SK-N-SH (cell line): Measurements from ENCODE around the gene TXN. TPM values are rescaled to one million over a fixed set of nuclear protein-coding genes. Genes with fewer than 3 reads are reported as not detected.
A peak's percentile ranks its signal among the peaks of the same experiment; 100 is the strongest.

Experiments
- CTCF ChIA-PET: fragments of 300-600, 350-600 bp; formaldehyde crosslinking; extraction: SDS; loops from one replicate; lab custom pipeline; 2021; lab: Yijun Ruan, JAX
- POLR2A ChIA-PET: fragments of 350-600 bp; sonication (Branson Sonifier 250); formaldehyde crosslinking; extraction: SDS; loops from one replicate; lab custom pipeline; 2020; ENCODE audit warnings: antibody characterized with exemption, inconsistent platforms; lab: Yijun Ruan, JAX
- DNase-seq: peaks from one replicate; pipeline ENCODE4 v3.0.0; 2012
- H2AFZ ChIP-seq: fragments of 200-600 bp; sonication (generic); 2 replicates; pipeline ENCODE4 v1.8.1; 2016; ENCODE audit warnings: antibody characterized with exemption, mild to moderate bottlenecking, low read depth
- H3F3A ChIP-seq: fragments of 200-600 bp; sonication (generic); replicated peaks from 2 replicates; pipeline ENCODE3; 2016; ENCODE audit warnings: antibody characterized with exemption, mild to moderate bottlenecking; ENCODE audit not compliant: insufficient read depth
- H3K27ac ChIP-seq, 2 experiments: fragments of 200-500 bp in 1 of 2; fragments of 200-600 bp in 1 of 2; sonication (Bioruptor generic) in 1 of 2; sonication (generic), shearing (Covaris generic) in 1 of 2; 2 replicates each; pipeline versions ENCODE4 v1.5.1 to v1.6.1; 2014 to 2016; ENCODE audit warnings: low read depth in 2 of 2, inconsistent platforms in 1 of 2, low read length in 1 of 2, mild to moderate bottlenecking in 1 of 2, mixed read lengths in 1 of 2
- H3K27me3 ChIP-seq: fragments of 200-600 bp; sonication (generic), shearing (Covaris generic); 2 replicates; pipeline ENCODE4 v1.6.1; 2016; ENCODE audit warnings: mixed run types; ENCODE audit not compliant: insufficient read depth
- H3K36me3 ChIP-seq, 2 experiments: fragments of 200-500 bp in 1 of 2; fragments of 200-600 bp in 1 of 2; sonication (Bioruptor generic) in 1 of 2; sonication (generic) in 1 of 2; replicated peaks in 1 of 2; 2 replicates each; pipeline versions ENCODE3 to v1.5.1; 2014 to 2016; ENCODE audit warnings: low read length in 1 of 2, mild to moderate bottlenecking in 1 of 2; ENCODE audit not compliant: insufficient read depth in 2 of 2, control insufficient read depth in 1 of 2
- H3K4me1 ChIP-seq, 2 experiments: fragments of 200-500 bp in 1 of 2; fragments of 200-600 bp in 1 of 2; sonication (Bioruptor generic) in 1 of 2; sonication (generic), shearing (Covaris generic) in 1 of 2; 2 replicates each; pipeline versions ENCODE4 v1.5.1 to v1.6.1; 2014 to 2016; ENCODE audit warnings: low read depth in 1 of 2, low read length in 1 of 2, mixed run types in 1 of 2; ENCODE audit not compliant: insufficient read depth in 2 of 2, control insufficient read depth in 1 of 2
- H3K4me2 ChIP-seq: fragments of 200-600 bp; sonication (generic), shearing (Covaris generic); 2 replicates; pipeline ENCODE4 v1.6.1; 2017; ENCODE audit warnings: mixed run types
- H3K4me3 ChIP-seq, 2 experiments: fragments of 200-500 bp in 1 of 2; fragments of 200-600 bp in 1 of 2; sonication (Bioruptor generic) in 1 of 2; sonication (generic), shearing (Covaris generic) in 1 of 2; 2 replicates each; pipeline versions ENCODE4 v1.5.1 to v1.8.1; 2014 to 2016; ENCODE audit warnings: low read depth in 2 of 2, inconsistent platforms in 1 of 2, low read length in 1 of 2, mild to moderate bottlenecking in 1 of 2, mixed read lengths in 1 of 2, moderate library complexity in 1 of 2
- H3K79me2 ChIP-seq: fragments of 200-600 bp; sonication (generic); 2 replicates; pipeline ENCODE4 v1.8.1; 2017; ENCODE audit warnings: mild to moderate bottlenecking; ENCODE audit not compliant: insufficient read depth
- H3K9ac ChIP-seq: fragments of 200-600 bp; sonication (generic); 2 replicates; pipeline ENCODE4 v1.6.1; 2017; ENCODE audit warnings: mixed run types
- H3K9me2 ChIP-seq: fragments of 200-600 bp; sonication (generic); 2 replicates; pipeline ENCODE4 v1.6.1; 2017; ENCODE audit warnings: mixed run types
- H3K9me3 ChIP-seq: fragments of 200-600 bp; sonication (generic); 2 replicates; pipeline ENCODE4 v1.6.1; 2017; ENCODE audit warnings: mixed run types, mild to moderate bottlenecking, moderate library complexity
- H4K20me1 ChIP-seq: fragments of 200-600 bp; sonication (generic); 2 replicates; pipeline ENCODE4 v1.6.1; 2017; ENCODE audit warnings: mild to moderate bottlenecking, mixed run types; ENCODE audit not compliant: insufficient read depth
- CHD2 ChIP-seq: fragments of 150-350 bp; IDR thresholded peaks from 2 replicates; pipeline ENCODE4 v1.6.1; 2018; ENCODE audit warnings: low read length; ENCODE audit not compliant: partially characterized antibody
- ELF1 ChIP-seq: IDR thresholded peaks from 2 replicates; pipeline ENCODE4 v1.4.0; 2012
- EZH2phosphoT487 ChIP-seq: fragments of 200-600 bp; sonication (generic); IDR thresholded peaks from 2 replicates; pipeline ENCODE4 v1.6.1; 2017; ENCODE audit warnings: low read depth, mixed run types, mild to moderate bottlenecking, antibody characterized with exemption, moderate library complexity, borderline replicate concordance
- FOXJ3 ChIP-seq: sonication (generic); formaldehyde crosslinking; IDR thresholded peaks from 2 replicates; pipeline ENCODE4 v1.5.1; 2020; ENCODE audit warnings: mild to moderate bottlenecking, missing genetic modification reagents
- GABPA ChIP-seq: IDR thresholded peaks from 2 replicates; pipeline ENCODE4 v1.4.0; 2012; ENCODE audit warnings: low read depth, mild to moderate bottlenecking
- GATA2 ChIP-seq: sonication (generic); formaldehyde crosslinking; IDR thresholded peaks from 2 replicates; pipeline ENCODE4 v1.5.0; 2020; ENCODE audit warnings: mild to moderate bottlenecking, missing genetic modification reagents
- JUND ChIP-seq: IDR thresholded peaks from 2 replicates; pipeline ENCODE4 v1.4.0; 2012
- MEF2A ChIP-seq: IDR thresholded peaks from 2 replicates; pipeline ENCODE4 v1.4.0; 2012; ENCODE audit warnings: low read depth, borderline replicate concordance
- RXRA ChIP-seq: IDR thresholded peaks from 2 replicates; pipeline ENCODE4 v1.4.0; 2012; ENCODE audit warnings: low read depth, mild to moderate bottlenecking, borderline replicate concordance
- SIN3A ChIP-seq: IDR thresholded peaks from 2 replicates; pipeline ENCODE4 v1.6.1; 2012; ENCODE audit warnings: low read depth, mild to moderate bottlenecking, low read length, moderate library complexity, borderline replicate concordance
- SMC3 ChIP-seq: IDR thresholded peaks from 2 replicates; pipeline ENCODE4 v1.6.1; 2012; ENCODE audit warnings: low read depth, low read length, improper control_type of control experiment
- TCF12 ChIP-seq: IDR thresholded peaks from 2 replicates; pipeline ENCODE4 v1.4.0; 2012
- YY1 ChIP-seq: IDR thresholded peaks from 2 replicates; pipeline ENCODE4 v1.4.0; 2012; ENCODE audit warnings: low read depth, mild to moderate bottlenecking
- WGBS: methylation state at CpG from one replicate; pipeline ENCODE4 v1.1.6; 2017; ENCODE audit warnings: low lambda C conversion rate; 5-methylcytosine and 5-hydroxymethylcytosine counted together
- polyA plus RNA-seq, 3 experiments: library from polyadenylated mRNA; depleted of rRNA; stranded (reverse); fragments of >200 nt; gene quantifications; 2 replicates each; pipeline ENCODE4 v1.2.3, GENCODE V29; 2012
- TF ChIP-seq, protein P1 (sequence below): IDR thresholded peaks from 2 replicates; pipeline ENCODE4 v1.4.0; 2012; ENCODE audit warnings: low read depth, borderline replicate concordance
- TF ChIP-seq, protein P2 (sequence below): IDR thresholded peaks from 2 replicates; pipeline ENCODE4; 2012
- TF ChIP-seq, protein P3 (sequence below): IDR thresholded peaks from 2 replicates; pipeline ENCODE4 v1.4.0; 2012; ENCODE audit warnings: low read depth
- TF ChIP-seq, protein P4 (sequence below): IDR thresholded peaks from 2 replicates; pipeline ENCODE4 v1.4.0; 2012; ENCODE audit warnings: low read depth, borderline replicate concordance

TXN gene
- polyA plus RNA-seq, 1 of the 3 experiments (the other 2 are of a cell fraction), result 281 TPM

DNA sequence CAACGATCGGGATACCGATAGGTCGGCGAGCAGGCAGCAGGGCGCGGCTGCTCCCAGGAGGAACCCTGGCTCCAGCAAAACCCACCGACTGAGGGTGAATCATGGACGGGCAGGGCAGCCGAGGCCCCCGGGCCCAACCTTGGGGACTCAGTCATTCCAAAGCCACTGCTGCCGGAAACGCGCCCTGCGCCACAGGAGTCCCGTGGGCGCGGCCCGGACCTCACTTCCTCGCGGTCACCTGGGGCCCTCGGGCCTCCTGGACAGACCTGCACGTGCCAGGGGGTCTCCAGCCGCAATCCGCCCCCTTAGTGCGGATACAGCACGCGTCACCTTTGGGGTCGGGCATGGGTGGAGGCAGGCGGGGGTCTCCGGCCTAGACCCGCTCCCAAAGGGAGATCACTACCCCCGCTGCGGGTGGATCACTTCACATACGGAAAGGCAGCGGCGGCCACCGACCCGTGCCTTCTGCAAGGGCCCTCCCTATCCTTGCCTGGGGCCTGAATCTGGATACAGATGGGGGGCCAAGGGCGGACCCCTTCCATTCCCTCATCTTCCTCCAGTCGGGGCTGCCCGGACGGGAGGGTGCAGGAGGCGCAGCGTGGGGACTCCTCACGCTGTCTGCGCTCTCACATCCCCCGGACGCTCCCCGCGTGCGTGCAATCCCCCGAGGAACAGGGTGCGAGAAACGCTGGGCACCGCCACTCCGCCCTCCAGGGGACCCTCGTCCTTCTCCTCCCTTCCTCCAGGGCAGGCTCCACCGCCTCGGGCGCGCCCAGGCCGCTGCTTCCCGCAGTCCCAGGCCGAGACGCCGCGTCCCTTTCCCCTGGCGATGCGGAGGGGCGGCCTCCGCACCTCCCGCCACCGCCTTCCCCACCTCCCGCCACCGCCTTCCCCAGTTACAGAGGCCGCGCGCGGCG is 586 bp downstream of the TXN start:
- Histone ChIP-seq H3K4me1 (peaks cover 17 to 22% of the 10 kb centered on the region in 2 experiments; a peak in 3 of 4 replicates), H3K79me2 (peaks cover 55% of the 10 kb centered on the region), H3K9me2 (no peaks in the 10 kb centered on the region), H3K27me3 (no peaks in the 10 kb centered on the region), H4K20me1 (peaks cover 36% of the 10 kb centered on the region), H3K27ac (peak overlapping the region; percentile 72 to 85), H3K4me2 (peak overlapping the region; percentile 89), H3K9me3 (no peaks in the 10 kb centered on the region), H3K9ac (peak overlapping the region; percentile 82), H3K4me3 (peak overlapping the region; percentile 79 to 93), H2AFZ (peak overlapping the region; percentile 75; the same call in 1 of the 2 replicates), H3K36me3 (peaks cover 2 to 6% of the 10 kb centered on the region in 2 experiments), H3F3A (no peaks in the 10 kb centered on the region)
- TF ChIP-seq GATA2, result no peak; the same call in 1 of the 2 replicates
- TF ChIP-seq, protein P1, sequence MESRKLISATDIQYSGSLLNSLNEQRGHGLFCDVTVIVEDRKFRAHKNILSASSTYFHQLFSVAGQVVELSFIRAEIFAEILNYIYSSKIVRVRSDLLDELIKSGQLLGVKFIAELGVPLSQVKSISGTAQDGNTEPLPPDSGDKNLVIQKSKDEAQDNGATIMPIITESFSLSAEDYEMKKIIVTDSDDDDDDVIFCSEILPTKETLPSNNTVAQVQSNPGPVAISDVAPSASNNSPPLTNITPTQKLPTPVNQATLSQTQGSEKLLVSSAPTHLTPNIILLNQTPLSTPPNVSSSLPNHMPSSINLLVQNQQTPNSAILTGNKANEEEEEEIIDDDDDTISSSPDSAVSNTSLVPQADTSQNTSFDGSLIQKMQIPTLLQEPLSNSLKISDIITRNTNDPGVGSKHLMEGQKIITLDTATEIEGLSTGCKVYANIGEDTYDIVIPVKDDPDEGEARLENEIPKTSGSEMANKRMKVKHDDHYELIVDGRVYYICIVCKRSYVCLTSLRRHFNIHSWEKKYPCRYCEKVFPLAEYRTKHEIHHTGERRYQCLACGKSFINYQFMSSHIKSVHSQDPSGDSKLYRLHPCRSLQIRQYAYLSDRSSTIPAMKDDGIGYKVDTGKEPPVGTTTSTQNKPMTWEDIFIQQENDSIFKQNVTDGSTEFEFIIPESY, result no peak
- TF ChIP-seq JUND, result no peak
- peak; percentile 44; the same call in 1 of the 2 replicates for TF ChIP-seq FOXJ3 (CRISPR knock-in tag)
- TF ChIP-seq, protein P2, sequence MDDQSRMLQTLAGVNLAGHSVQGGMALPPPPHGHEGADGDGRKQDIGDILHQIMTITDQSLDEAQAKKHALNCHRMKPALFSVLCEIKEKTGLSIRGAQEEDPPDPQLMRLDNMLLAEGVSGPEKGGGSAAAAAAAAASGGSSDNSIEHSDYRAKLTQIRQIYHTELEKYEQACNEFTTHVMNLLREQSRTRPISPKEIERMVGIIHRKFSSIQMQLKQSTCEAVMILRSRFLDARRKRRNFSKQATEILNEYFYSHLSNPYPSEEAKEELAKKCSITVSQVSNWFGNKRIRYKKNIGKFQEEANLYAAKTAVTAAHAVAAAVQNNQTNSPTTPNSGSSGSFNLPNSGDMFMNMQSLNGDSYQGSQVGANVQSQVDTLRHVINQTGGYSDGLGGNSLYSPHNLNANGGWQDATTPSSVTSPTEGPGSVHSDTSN, result no peak
- TF ChIP-seq EZH2phosphoT487, result no peak
- no peak for TF ChIP-seq ELF1
- peak; percentile 49; the same call in 1 of the 2 replicates for TF ChIP-seq GABPA
- no peak for TF ChIP-seq YY1
- TF ChIP-seq SIN3A, result no peak
- TF ChIP-seq RXRA, result no peak
- TF ChIP-seq, protein P3, sequence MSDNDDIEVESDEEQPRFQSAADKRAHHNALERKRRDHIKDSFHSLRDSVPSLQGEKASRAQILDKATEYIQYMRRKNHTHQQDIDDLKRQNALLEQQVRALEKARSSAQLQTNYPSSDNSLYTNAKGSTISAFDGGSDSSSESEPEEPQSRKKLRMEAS, result peak; percentile 38; the same call in 1 of the 2 replicates
- TF ChIP-seq, protein P4, sequence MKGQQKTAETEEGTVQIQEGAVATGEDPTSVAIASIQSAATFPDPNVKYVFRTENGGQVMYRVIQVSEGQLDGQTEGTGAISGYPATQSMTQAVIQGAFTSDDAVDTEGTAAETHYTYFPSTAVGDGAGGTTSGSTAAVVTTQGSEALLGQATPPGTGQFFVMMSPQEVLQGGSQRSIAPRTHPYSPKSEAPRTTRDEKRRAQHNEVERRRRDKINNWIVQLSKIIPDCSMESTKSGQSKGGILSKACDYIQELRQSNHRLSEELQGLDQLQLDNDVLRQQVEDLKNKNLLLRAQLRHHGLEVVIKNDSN, result no peak
- no peak for TF ChIP-seq CHD2
- no peak for TF ChIP-seq TCF12
- TF ChIP-seq SMC3, result no peak
- no peak for TF ChIP-seq MEF2A
- ChIA-PET CTCF (interaction anchor here (1.7 kb wide), 1 partner anchor 38 kb away, joined by 4 read pairs; no protein-coding TSS in a partner anchor), POLR2A (interaction anchor here (0.9 kb wide), 1 partner anchor 9 kb away, joined by 3 read pairs; no protein-coding TSS in a partner anchor)
- 1% methylated on average over 14 of the region's 81 CpGs for WGBS
- peak; percentile 73 for DNase-seq
